ENCODE measurements around the gene RGSL1.

DNA sequence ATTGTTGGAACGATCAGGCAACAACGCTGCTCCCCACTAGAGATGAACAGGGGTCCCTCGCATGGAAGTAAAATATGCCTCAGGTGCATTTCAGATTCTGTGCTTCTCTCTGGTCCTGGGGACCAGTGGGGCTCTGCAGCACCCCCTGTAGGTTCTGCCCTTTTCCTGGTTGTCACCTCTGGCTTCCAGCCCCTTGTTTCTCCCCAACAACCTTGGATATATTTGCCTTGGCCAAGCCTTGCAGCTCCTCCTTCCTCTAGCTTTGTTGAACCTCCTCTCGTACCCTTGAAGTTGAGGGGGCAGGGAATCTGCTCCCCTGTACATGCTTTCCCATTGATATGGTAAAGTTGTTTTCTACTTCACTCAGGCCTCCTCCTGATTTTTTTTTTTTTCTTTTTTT lies 5.4 kb upstream of the RGSL1 start:
- TF ChIP-seq, protein P1, sequence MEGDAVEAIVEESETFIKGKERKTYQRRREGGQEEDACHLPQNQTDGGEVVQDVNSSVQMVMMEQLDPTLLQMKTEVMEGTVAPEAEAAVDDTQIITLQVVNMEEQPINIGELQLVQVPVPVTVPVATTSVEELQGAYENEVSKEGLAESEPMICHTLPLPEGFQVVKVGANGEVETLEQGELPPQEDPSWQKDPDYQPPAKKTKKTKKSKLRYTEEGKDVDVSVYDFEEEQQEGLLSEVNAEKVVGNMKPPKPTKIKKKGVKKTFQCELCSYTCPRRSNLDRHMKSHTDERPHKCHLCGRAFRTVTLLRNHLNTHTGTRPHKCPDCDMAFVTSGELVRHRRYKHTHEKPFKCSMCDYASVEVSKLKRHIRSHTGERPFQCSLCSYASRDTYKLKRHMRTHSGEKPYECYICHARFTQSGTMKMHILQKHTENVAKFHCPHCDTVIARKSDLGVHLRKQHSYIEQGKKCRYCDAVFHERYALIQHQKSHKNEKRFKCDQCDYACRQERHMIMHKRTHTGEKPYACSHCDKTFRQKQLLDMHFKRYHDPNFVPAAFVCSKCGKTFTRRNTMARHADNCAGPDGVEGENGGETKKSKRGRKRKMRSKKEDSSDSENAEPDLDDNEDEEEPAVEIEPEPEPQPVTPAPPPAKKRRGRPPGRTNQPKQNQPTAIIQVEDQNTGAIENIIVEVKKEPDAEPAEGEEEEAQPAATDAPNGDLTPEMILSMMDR (IDR thresholded peaks at IDR 0.05 in 8 of 11, conservative IDR thresholded peaks at IDR 0.05 in 3 of 11) = no peak
- TF ChIP-seq POLR2AphosphoS5 (IDR thresholded peaks at IDR 0.05) = no peak
- TF ChIP-seq POLR2A (IDR thresholded peaks at IDR 0.05) = no peak

Data from spleen (tissue), 7 donors.